HL-60 (cell line): ENCODE data around the gene GLRA3.

ENCODE experiments used
- DNase-seq, 2 experiments: peaks; one replicate each; pipeline ENCODE4 v3.0.0-alpha.2; 2010 to 2020; ENCODE audit warnings: low read depth in 1 of 2, low spot score in 1 of 2
- H3K27ac ChIP-seq: fragments of 250-450 bp; sonication (Bioruptor Pico); replicated peaks from 2 replicates; pipeline ENCODE4 v1.5.1; 2020; ENCODE audit warnings: mild to moderate bottlenecking, moderate library complexity
- H3K27me3 ChIP-seq: fragments of 250-450 bp; sonication (Bioruptor Pico); 2 replicates; pipeline ENCODE4 v1.5.1; 2021; ENCODE audit warnings: mild to moderate bottlenecking, moderate library complexity; ENCODE audit not compliant: insufficient read depth, poor library complexity, severe bottlenecking
- H3K4me3 ChIP-seq: replicated peaks from 2 replicates; pipeline ENCODE4 v1.5.1; 2011; ENCODE audit warnings: mild to moderate bottlenecking, control low read depth, low read length; ENCODE audit not compliant: insufficient read depth
- GABPA ChIP-seq: IDR thresholded peaks from 2 replicates; pipeline ENCODE4 v1.6.1; 2012; ENCODE audit warnings: low read depth
- POLR2AphosphoS5 ChIP-seq: IDR thresholded peaks from 2 replicates; pipeline ENCODE4 v1.6.1; 2012; ENCODE audit warnings: low read depth
- SPI1 ChIP-seq: IDR thresholded peaks from 2 replicates; pipeline ENCODE4 v1.6.1; 2012; ENCODE audit warnings: low read depth, mild to moderate bottlenecking, borderline replicate concordance
- TF ChIP-seq, protein P1 (sequence below): IDR thresholded peaks from one replicate; pipeline ENCODE4 v1.5.1; 2011; ENCODE audit warnings: low read length, control low read depth, inconsistent platforms; ENCODE audit not compliant: insufficient read depth
- TF ChIP-seq, protein P2 (sequence below): IDR thresholded peaks from 2 replicates; pipeline ENCODE4 v1.6.1; 2012; ENCODE audit warnings: low read depth; ENCODE audit not compliant: insufficient replicate concordance

The GLRA3 gene

GRCh38 chr4:174808119-174808518 lies 20.9 kb downstream of the GLRA3 start:
- TF ChIP-seq POLR2AphosphoS5: no peak
- TF ChIP-seq SPI1: no peak
- TF ChIP-seq, protein P1, sequence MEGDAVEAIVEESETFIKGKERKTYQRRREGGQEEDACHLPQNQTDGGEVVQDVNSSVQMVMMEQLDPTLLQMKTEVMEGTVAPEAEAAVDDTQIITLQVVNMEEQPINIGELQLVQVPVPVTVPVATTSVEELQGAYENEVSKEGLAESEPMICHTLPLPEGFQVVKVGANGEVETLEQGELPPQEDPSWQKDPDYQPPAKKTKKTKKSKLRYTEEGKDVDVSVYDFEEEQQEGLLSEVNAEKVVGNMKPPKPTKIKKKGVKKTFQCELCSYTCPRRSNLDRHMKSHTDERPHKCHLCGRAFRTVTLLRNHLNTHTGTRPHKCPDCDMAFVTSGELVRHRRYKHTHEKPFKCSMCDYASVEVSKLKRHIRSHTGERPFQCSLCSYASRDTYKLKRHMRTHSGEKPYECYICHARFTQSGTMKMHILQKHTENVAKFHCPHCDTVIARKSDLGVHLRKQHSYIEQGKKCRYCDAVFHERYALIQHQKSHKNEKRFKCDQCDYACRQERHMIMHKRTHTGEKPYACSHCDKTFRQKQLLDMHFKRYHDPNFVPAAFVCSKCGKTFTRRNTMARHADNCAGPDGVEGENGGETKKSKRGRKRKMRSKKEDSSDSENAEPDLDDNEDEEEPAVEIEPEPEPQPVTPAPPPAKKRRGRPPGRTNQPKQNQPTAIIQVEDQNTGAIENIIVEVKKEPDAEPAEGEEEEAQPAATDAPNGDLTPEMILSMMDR: no peak
- TF ChIP-seq GABPA: no peak
- TF ChIP-seq, protein P2, sequence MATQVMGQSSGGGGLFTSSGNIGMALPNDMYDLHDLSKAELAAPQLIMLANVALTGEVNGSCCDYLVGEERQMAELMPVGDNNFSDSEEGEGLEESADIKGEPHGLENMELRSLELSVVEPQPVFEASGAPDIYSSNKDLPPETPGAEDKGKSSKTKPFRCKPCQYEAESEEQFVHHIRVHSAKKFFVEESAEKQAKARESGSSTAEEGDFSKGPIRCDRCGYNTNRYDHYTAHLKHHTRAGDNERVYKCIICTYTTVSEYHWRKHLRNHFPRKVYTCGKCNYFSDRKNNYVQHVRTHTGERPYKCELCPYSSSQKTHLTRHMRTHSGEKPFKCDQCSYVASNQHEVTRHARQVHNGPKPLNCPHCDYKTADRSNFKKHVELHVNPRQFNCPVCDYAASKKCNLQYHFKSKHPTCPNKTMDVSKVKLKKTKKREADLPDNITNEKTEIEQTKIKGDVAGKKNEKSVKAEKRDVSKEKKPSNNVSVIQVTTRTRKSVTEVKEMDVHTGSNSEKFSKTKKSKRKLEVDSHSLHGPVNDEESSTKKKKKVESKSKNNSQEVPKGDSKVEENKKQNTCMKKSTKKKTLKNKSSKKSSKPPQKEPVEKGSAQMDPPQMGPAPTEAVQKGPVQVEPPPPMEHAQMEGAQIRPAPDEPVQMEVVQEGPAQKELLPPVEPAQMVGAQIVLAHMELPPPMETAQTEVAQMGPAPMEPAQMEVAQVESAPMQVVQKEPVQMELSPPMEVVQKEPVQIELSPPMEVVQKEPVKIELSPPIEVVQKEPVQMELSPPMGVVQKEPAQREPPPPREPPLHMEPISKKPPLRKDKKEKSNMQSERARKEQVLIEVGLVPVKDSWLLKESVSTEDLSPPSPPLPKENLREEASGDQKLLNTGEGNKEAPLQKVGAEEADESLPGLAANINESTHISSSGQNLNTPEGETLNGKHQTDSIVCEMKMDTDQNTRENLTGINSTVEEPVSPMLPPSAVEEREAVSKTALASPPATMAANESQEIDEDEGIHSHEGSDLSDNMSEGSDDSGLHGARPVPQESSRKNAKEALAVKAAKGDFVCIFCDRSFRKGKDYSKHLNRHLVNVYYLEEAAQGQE: no peak
- Histone ChIP-seq H3K27me3 (no peaks in the 10 kb centered on the region), H3K4me3 (no peak overlapping the region), H3K27ac (no peak overlapping the region)
- DNase-seq: no peak

- Histone ChIP-seq H3K27me3 (no peaks in the 10 kb centered on the region), H3K27ac (no peak overlapping the region), H3K4me3 (no peak overlapping the region)
- TF ChIP-seq GABPA: no peak
- TF ChIP-seq, protein P2: no peak
- TF ChIP-seq POLR2AphosphoS5: no peak
- TF ChIP-seq, protein P1: no peak
- no peak for TF ChIP-seq SPI1
- no peak for DNase-seq
Observed at GRCh38 chr4:174805746-174806145, 23.3 kb downstream of the GLRA3 start.

GRCh38 chr4:174794543-174795094 lies 34.4 kb downstream of the GLRA3 start:
- no peak for DNase-seq
- no peak overlapping the region for H3K4me3 ChIP-seq
- TF ChIP-seq, protein P2: no peak
- no peak for TF ChIP-seq POLR2AphosphoS5
- TF ChIP-seq SPI1: no peak
- no peak for TF ChIP-seq GABPA
- TF ChIP-seq, protein P1: no peak
- H3K27me3 ChIP-seq: no peaks in the 10 kb centered on the region
- no peak overlapping the region for H3K27ac ChIP-seq
